ENCODE measurements around the gene YPEL3. TPM values are rescaled to one million over a fixed set of nuclear protein-coding genes. Genes with fewer than 3 reads are reported as not detected.

Gene YPEL3
- total RNA-seq, 1 donor from 2014 or later = 30.6 TPM

DNA sequence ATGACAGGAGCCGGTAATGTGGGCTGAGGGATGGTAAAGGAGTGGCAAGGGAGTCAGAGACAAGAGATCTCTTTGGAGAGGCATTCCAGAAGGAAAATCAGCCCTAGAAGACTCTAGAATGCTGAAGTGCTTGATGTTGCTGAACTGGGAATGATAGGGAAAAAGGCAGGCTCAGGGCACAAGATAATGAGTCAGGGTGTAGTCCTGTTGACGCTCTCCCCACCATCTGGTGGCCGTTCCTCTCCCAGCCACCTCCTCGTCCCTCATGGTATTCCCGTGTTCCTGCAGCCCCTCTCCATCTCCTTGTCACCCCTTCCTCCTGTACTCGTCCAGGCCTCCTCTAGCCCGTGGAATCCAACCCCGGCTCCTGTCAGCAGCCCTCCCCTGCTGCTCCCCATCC lies 41.6 kb downstream of the YPEL3 start:
- intact Hi-C loops (cut with micrococcal nuclease) = loop anchor here (2.0 kb wide), 1 partner anchor 14 kb away; no protein-coding TSS in a partner anchor

DNA sequence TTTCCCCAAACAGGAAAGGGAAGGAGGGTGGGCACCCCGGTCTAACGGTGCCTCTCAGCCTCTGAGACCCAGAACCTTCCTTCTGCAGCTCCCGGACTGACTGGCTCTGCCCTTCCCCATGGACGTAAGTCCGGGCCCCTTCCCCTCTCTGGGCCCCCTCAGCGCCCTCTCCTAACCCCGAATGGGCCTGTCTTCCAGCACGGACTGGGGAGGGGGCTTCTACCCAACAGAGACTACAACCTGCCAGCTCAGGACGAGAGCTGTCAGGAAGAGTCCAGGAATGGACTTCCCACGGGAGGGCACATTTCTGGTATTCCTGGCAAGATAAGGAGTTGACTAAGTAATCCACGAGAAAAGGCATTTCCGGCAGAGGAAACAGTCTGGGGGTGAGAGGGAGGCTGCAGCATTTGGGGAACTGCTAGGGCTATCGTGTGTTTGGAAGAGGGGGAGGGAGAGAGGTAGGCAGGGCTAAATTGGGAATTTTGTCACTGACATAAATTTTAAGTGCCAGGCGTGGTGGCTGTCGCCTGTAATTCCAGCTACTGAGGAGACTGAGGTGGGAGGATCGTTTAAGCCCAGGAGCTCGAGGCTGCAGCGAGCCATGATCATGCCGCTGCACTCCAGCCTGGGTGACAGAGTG lies 42.5 kb downstream of the YPEL3 start:
- intact Hi-C loops (cut with micrococcal nuclease) = loop anchor here (2.0 kb wide), 1 partner anchor 15 kb away; no protein-coding TSS in a partner anchor

DNA sequence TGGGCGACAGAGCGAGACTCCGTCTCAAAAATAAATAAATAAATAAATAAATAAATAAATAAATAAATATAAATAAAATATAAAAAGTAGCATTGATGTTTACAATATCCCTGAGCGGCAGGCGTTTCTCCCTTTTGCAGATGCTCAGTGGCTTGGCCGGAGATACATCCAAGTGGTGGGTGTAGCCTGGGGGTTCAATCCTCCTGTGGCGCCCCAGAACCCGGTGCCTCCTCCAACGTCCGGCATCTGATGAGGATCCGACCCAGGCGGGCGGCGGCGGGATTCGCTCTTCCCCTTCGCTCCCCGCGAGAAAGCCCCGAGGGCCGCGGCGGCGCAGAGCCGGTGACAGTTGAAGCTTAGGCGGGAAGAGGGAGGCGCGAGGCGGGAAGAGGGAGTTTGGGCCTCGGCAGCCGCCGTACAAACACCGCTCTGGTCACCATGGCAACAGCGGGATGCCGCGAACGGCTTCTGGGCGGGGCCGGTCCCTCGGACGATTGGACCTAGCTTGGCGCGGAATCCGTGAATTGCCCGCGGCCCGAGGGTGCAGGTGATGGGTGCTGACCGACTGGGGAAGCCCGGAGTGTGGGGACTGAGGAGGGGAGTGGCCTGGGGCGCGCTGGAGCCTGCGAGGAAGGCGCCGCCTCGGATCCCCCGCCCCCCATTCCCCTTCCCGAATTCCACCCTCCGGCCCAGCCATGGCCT lies 43.2 kb downstream of the YPEL3 start:
- intact Hi-C loops (cut with micrococcal nuclease) = no loop called here

DNA sequence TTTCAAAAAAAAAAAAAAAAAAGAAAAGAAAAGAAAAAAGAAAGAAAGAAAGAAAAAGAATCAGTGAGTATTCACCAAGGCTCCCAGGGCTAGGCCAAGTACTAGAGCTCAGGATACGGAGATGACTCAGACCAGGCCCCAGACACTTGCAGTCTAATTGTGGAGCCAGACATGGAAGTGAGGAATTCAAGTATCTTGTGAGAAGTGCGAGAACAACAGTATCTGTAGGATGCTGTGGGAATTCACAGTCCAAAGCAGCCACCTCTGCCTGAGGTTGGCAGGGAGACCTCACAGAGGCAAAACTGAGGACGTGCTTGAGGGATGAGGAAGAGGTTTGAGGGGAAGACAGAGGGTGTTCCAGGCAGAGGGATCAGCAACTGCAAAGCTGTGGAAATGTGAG lies 44.5 kb downstream of the YPEL3 start:
- intact Hi-C loops (cut with micrococcal nuclease) = no loop called here

DNA sequence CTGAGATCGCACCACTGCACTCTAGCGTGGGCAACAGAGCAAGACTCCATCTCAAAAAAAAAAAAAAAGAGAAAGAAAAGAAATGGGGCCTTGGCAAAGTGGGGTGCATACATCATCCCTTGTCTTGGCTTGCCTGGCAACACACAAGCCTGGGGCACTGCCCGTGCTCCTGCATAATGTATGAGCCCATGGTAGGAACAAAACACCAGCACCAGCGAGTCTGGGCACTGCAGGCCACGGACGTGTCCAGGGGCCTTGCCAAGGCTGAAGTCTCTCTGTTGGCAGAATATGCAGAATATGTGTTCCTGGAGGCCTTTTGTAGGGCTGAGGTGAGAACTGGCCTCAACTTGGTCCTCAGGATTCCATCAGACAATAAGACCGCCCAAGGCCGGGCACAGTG lies 46.1 kb downstream of the YPEL3 start:
- intact Hi-C loops (cut with micrococcal nuclease) = no loop called here

DNA sequence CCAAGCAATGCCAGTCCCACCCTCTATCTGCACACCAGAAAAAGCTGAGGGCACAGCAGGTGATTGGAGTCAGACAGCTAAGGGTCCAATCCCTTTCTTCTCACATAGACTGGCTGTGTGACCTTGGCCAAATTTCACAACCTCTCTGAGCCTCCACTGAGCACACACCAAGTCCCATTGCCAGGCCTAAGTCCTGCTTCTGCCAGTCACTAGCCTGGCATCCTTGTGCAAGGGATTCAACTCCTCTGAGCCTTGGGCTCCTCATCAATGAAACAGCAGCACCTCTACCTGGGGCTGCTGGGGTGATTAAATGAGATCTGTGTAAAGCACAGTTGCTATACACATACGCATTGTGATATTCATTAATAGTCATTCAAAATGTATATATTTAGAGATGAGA lies 49.4 kb downstream of the YPEL3 start:
- intact Hi-C loops (cut with micrococcal nuclease) = no loop called here

DNA sequence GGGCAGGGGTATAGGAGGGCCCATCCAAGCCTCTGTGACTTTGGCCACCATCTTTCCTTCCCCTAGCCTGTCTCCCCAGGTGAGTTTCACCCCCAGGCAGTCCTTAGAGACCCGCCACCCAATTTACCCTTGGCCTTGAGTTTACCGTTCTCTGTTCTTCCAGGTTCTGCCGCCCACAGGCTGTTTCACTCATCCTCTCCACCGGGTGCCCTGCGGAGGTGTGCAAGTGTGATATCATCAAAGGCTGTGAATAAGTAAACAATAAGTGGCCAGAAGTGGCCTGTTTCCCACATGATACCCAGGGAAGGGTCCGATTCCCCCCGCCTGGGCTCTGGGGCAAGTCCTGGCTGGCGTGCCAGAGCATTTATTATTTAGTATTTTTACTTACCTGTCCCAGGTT lies 49.8 kb downstream of the YPEL3 start:
- intact Hi-C loops (cut with micrococcal nuclease) = no loop called here

Other genes with a start within 250 kb of the YPEL3 start
- 60.2 and 61.4 TPM in 2 replicates for gene CDIPT, start 233.0 kb downstream of the YPEL3 start, total RNA-seq
- not detected in 2 replicates for gene SEZ6L2, start 196.7 kb downstream of the YPEL3 start, total RNA-seq
- 0.16 TPM in 1 of 2 replicates, not detected in the other for gene ASPHD1, start 195.7 kb downstream of the YPEL3 start, total RNA-seq
- gene KCTD13, start 170.0 kb downstream of the YPEL3 start, total RNA-seq = 34.0 and 36.1 TPM in 2 replicates
- gene TMEM219, start 134.1 kb downstream of the YPEL3 start, total RNA-seq = 55.9 and 56.1 TPM in 2 replicates
- gene TAOK2, start 122.3 kb downstream of the YPEL3 start, total RNA-seq = 44.2 and 45.3 TPM in 2 replicates
- gene HIRIP3, start 100.6 kb downstream of the YPEL3 start, total RNA-seq = 43.0 and 48.2 TPM in 2 replicates
- 103 and 106 TPM in 2 replicates for gene INO80E, start 100.0 kb downstream of the YPEL3 start, total RNA-seq
- gene DOC2A, start 85.2 kb downstream of the YPEL3 start, total RNA-seq = 0.25 TPM in 1 of 2 replicates, not detected in the other
- gene C16orf92, start 73.0 kb downstream of the YPEL3 start, total RNA-seq = not detected in 2 replicates
- gene TLCD3B, start 64.9 kb downstream of the YPEL3 start, total RNA-seq = 2.7 and 3.6 TPM in 2 replicates
- 1,452 and 1,473 TPM in 2 replicates for gene ALDOA, start 30.5 kb downstream of the YPEL3 start, total RNA-seq
- 140 and 145 TPM in 2 replicates for gene PPP4C, start 20.2 kb downstream of the YPEL3 start, total RNA-seq
- 0.89 and 1.0 TPM in 2 replicates for gene TBX6, start 4.3 kb downstream of the YPEL3 start, total RNA-seq
- gene GDPD3, start 17.3 kb upstream of the YPEL3 start, total RNA-seq = 7.7 and 8.7 TPM in 2 replicates
- 52.8 and 61.6 TPM in 2 replicates for gene MAPK3, start 27.0 kb upstream of the YPEL3 start, total RNA-seq
- gene CORO1A, start 87.4 kb upstream of the YPEL3 start, total RNA-seq = 1,841 and 1,902 TPM in 2 replicates
- 168 and 178 TPM in 2 replicates for gene BOLA2B, start 97.5 kb upstream of the YPEL3 start, total RNA-seq
- 65.6 and 102 TPM in 2 replicates for gene SLX1A, start 97.7 kb upstream of the YPEL3 start, total RNA-seq
- gene SULT1A3, start 103.0 kb upstream of the YPEL3 start, total RNA-seq = 29.5 and 37.5 TPM in 2 replicates
- gene NPIPB13, start 152.3 kb upstream of the YPEL3 start, total RNA-seq = 15.1 and 23.7 TPM in 2 replicates

All from T-helper 2 cell treated with Interferon-gamma antibody and Interleukin-4, amounts not matched to agents 100 ng/mL and 5 ng/mL, for 36 hours (primary cell).